Fibroblast of mammary gland (primary cell): Measurements from ENCODE around the gene JARID2.

ENCODE experiments used
- DNase-seq: peaks from one replicate; pipeline ENCODE4 v3.0.0-alpha.2; 2010; ENCODE audit warnings: low read depth
- H3K4me3 ChIP-seq: 2 replicates; pipeline ENCODE4 v1.5.1; 2011; ENCODE audit warnings: low read depth, mild to moderate bottlenecking, low read length, moderate library complexity; ENCODE audit not compliant: control insufficient read depth
- TF ChIP-seq, protein P1 (sequence below): conservative IDR thresholded peaks from 2 replicates; pipeline ENCODE4 v1.5.1; 2011; ENCODE audit warnings: low read depth, low read length, inconsistent platforms; ENCODE audit not compliant: control insufficient read depth, insufficient read depth

JARID2 gene

DNA sequence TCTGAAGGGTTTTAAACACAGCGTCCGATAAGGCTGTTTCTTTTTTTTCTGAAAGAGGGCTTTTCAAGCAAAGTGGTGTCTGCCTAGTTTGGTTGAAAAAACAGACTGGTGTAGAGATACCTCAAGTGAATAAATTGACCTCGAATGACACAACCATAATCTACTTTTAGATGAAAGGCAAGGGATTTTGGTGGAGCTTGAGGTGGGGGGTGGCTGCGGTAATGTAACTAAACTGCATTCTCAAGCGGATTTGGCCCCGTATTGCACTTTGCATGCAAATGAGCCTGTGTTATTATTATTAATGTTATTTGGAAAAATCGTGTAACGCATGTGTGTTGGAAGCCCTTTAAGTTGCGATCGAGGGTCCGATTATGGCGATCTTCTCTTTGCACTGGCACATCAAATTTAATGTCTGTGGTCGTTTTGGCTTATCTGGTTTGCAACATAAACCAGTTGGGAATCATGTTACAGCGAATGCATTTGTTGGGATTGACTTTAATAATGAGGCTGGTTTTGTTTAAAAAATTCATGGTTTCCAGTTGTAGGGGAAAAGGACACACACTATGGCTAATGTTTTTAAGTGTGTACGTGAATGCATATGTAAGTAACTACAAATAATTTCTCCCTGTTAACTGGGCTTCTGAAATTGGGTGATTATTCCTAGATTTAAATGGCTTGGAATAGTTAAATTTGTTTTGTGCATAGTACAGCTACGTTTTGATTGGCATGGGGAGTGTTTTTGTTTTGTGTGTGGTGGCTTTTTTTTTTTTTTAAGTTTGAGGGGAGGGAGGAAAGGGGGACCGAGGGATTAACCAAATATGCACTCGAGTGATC lies 1.0 kb downstream of the JARID2 start:
- no peak for DNase-seq
- peak overlapping the region; percentile 76 for H3K4me3 ChIP-seq
- TF ChIP-seq, protein P1, sequence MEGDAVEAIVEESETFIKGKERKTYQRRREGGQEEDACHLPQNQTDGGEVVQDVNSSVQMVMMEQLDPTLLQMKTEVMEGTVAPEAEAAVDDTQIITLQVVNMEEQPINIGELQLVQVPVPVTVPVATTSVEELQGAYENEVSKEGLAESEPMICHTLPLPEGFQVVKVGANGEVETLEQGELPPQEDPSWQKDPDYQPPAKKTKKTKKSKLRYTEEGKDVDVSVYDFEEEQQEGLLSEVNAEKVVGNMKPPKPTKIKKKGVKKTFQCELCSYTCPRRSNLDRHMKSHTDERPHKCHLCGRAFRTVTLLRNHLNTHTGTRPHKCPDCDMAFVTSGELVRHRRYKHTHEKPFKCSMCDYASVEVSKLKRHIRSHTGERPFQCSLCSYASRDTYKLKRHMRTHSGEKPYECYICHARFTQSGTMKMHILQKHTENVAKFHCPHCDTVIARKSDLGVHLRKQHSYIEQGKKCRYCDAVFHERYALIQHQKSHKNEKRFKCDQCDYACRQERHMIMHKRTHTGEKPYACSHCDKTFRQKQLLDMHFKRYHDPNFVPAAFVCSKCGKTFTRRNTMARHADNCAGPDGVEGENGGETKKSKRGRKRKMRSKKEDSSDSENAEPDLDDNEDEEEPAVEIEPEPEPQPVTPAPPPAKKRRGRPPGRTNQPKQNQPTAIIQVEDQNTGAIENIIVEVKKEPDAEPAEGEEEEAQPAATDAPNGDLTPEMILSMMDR = no peak

DNA sequence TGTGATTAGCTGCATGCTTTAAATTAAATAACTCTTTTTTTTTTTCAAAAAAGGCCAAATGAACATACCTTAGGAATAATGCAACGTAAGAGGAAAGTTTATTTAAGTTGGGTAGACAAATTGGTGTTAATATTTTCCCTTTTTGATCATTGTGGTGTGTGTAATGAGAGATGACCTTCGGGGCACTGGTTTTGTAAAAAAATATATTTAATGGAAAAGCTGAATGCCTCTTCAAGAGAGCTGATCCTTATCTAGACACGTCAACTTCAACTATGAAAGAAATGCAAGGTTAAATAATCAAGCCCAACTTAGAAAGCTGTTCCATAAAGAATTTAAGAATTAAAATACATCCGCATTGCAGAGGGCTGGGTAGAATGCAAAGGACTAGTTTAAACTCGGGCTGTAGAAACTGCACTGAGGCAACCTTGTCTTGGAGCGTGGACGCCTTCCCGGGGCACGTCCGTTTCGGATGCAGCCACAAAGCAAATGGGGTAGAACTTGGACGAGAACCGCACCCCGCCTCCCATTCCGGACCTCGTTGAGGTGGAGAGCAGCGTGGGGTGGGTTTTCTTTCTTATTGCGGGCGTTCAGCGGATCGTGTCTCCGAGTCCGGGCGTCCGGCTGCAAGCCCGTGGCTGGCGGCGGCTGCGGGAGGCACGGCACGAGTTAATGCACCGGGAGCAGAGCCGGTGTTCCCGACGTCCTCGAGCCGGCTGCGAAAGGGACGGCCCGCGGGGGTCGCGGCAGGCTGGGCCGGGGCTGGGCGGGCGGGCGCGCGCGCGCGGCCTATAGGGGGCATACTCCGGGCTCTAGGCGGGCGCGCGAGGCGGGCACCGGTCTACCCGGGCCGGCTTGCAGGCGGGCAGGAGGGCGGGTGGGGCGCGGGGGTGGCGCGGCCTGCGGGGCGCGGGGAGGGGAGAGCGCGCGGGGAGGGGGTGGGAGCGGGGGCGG lies 1.9 kb downstream of the JARID2 start:
- DNase-seq = peak; percentile 60
- TF ChIP-seq, protein P1 = no peak
- H3K4me3 ChIP-seq = peak overlapping the region; percentile 76

DNA sequence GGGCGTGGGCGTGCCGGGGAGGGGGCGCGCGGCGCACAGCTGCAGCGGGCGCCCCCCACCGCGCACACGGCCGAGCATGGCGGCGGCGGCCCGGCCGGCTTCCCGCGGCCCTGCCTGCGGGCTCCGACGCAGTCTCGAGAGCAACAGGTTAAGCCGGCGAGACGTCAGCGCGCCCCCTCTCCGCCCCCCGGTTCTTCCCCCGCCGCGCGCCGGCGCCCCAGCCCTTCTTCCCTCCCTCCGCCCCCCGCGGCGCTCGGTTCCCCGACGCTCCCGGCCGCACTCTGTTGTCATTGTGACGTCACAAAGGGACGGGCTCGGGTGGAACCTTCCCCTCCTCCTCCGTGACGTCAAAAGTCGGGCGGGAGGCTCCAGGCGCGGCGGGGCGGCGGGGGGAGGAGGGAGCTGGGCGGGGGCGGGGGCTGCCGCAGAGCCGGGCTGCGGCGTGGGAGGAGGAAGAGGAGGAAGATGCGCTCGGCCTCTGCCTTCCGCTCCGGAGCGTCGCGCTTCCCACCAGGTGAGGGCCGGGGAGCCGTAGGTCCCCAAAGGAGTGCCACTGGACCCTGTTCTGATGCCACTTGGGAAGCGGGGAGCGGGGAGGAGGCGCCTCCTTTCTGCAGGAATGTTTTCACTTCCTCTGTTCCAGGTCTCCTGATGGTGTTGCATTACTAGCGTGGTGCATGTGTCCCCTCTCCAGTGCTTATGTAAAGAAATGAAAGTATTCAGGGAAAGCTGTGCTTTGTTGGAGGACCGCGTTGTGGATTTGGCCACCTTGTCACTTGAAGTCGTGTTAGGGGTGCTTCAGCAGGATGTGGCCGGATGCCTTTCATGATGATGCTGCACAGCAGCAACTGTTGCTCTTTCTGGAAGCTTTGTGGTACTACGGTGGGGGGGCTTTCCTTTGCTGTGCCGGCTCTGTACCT lies 2.8 kb downstream of the JARID2 start:
- DNase-seq = peak; percentile 96
- peak overlapping the region; percentile 74 for H3K4me3 ChIP-seq
- TF ChIP-seq, protein P1 = peak; percentile 24

DNA sequence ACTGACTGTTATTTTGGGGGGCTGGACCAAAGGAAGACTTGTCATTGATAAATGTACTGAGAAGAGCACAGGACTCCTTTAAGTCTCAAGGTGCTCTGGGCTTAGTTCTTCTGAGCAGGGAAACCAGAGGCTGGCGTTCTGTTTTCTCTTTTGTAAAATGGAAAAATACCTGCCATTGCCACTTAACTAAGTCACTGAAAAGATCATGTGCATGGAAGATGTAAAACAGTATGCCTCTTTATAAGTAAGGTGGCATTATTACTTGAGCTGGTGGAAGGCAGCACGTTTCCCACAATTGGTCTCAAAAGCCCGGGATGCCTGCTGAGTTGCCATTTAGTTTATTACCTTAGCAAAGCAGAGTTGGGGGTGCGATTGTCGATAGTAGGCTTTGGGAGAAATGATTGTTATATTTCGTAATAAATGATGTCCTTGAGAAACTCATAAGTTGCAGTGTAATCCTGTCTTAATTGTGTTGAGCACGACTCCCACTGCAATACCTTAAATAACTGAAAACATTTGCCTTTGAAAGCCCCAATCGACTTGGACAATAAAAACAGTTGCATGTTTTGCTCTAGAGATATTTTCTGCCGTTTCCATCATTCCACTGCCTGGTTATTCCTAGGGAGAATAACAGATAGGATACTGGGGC lies 3.6 kb downstream of the JARID2 start:
- TF ChIP-seq, protein P1 = no peak
- DNase-seq = no peak
- H3K4me3 ChIP-seq = peak overlapping the region; percentile 74

DNA sequence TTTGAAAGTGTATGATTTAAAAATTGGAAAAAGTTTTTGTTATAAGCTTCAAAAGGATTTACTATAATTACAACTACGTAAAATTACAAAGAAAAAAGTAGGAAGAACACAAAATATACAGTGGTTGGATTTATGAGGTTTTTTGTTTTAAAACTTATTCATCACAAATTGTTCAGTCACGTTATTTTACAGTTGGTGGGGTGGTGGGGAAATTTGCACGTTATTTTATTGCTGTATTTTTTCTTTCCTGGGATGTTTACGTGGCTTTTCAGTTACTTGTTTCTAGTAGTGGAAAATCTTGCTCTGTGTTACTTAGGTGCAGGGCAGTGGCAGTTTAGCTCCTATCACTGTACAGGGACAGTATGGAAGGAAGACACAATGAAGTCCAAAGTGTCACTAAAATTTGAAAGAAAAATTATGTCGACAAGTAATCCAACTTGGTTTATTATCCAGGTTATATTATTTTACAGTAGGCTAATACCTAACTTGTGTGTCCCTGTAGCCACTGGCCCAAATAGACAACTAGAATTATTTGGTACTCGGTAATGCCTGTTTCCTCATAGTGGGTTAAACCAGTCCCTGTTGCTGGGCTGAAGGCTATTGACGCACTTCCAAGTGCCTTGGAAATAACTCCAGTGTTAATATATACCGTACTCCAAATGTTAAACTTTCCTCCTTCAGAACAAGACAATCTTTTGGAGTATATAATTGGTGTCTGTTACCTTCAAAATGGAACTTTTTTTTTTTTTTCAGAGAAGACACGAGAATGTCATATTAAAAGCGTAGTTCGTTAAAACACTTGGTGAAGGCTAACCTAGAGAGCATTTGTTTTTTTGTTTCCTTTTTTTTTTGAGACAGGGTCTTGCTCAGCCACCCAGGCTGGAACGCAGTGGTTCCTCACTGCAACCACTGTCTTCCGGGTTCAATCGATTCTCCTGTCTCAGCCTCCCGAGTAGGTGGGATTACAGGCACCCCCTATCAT lies 4.6 kb downstream of the JARID2 start:
- H3K4me3 ChIP-seq = no peak overlapping the region
- no peak for DNase-seq

More for the DNA sequence above, 4.6 kb downstream of the JARID2 start:
- TF ChIP-seq, protein P1 = no peak
